ENCODE measurements around the gene POLDIP3. TPM values are rescaled to one million over a fixed set of nuclear protein-coding genes. Genes with fewer than 3 reads are reported as not detected.
"Not testable (repeated sequence)": the region's sequence is repeated elsewhere in the genome, so short reads cannot be mapped to it uniquely, and the experiment has no call there.

The POLDIP3 gene
- total and polyA plus RNA-seq, 7 donors: 25.8 to 45.9 (median 34.3) TPM

- H3K27me3 ChIP-seq: no peaks in the 10 kb centered on the region
- DNase-seq: no peak
- WGBS, 2 donors: 79 to 81% methylated on average over 20 of the region's 20 CpGs
- no peaks in the 10 kb centered on the region for H3K9me3 ChIP-seq
- peaks cover 0 to 19% (median 8%) of the 10 kb centered on the region in 4 donors for H3K36me3 ChIP-seq
- no peak overlapping the region for H3K4me3 ChIP-seq
- intact Hi-C loops (cut with DNase I): loop anchor here (5.0 kb wide), 1 partner anchor 100 kb away; no protein-coding TSS in a partner anchor
- peaks cover 2 to 67% (median 57%) of the 10 kb centered on the region in 4 donors for H3K4me1 ChIP-seq
- H3K27ac ChIP-seq: peak overlapping the region; percentile 87 to 98 (median 93)
- TF ChIP-seq POLR2A (IDR thresholded peaks at IDR 0.05) (no peak), POLR2AphosphoS5 (IDR thresholded peaks at IDR 0.05) (peak in 1 of 4 donors; percentile 21), CTCF (IDR thresholded peaks at IDR 0.05) (no peak)
Measured at GRCh38 chr22:42617155-42617983, 2.7 kb upstream of the POLDIP3 start.

GRCh38 chr22:42615860-42616175 is 1.1 kb upstream of the POLDIP3 start:
- not testable (repeated sequence) for H3K27me3 ChIP-seq, DNase-seq, H3K9me3 ChIP-seq
- Histone ChIP-seq H3K4me3 (peak overlapping the region in 3 of 4 donors; percentile 28 to 87 (median 79)), H3K27ac (peak overlapping the region; percentile 87 to 98 (median 93)), H3K4me1 (peaks cover 2 to 67% (median 58%) of the 10 kb centered on the region in 4 donors), H3K36me3 (peaks cover 0 to 16% (median 8%) of the 10 kb centered on the region in 4 donors)
- intact Hi-C loops (cut with DNase I): loop anchor here (5.0 kb wide), 1 partner anchor 101 kb away; no protein-coding TSS in a partner anchor
- WGBS, 2 donors: 9 to 15% methylated on average over 13 of the region's 13 CpGs

- H3K9me3 ChIP-seq: no peaks in the 10 kb centered on the region
- peaks cover 2 to 67% (median 58%) of the 10 kb centered on the region in 4 donors for H3K4me1 ChIP-seq
- peak; percentile 97 for DNase-seq
- peak overlapping the region; percentile 87 to 98 (median 93) for H3K27ac ChIP-seq
- H3K36me3 ChIP-seq: peaks cover 0 to 16% (median 7%) of the 10 kb centered on the region in 4 donors
- no peaks in the 10 kb centered on the region for H3K27me3 ChIP-seq
- WGBS, 2 donors: 0% methylated on average over 35 of the region's 35 CpGs
- intact Hi-C loops (cut with DNase I): loop anchor here (5.0 kb wide), 1 partner anchor 102 kb away; no protein-coding TSS in a partner anchor
- TF ChIP-seq EP300 (IDR thresholded peaks at IDR 0.05) (no peak), CTCF (IDR thresholded peaks at IDR 0.05) (no peak), POLR2AphosphoS5 (IDR thresholded peaks at IDR 0.05) (peak; percentile 90 to 100 (median 100)), POLR2A (IDR thresholded peaks at IDR 0.05) (peak; percentile 97 to 98)
- H3K4me3 ChIP-seq: peak overlapping the region; percentile 28 to 87 (median 72)
Measured at GRCh38 chr22:42615092-42615859, 593 bp upstream of the POLDIP3 start.

- Histone ChIP-seq H3K4me1 (peaks cover 2 to 74% (median 66%) of the 10 kb centered on the region in 4 donors), H3K27me3 (no peaks in the 10 kb centered on the region), H3K36me3 (peaks cover 0 to 2% (median under 1%) of the 10 kb centered on the region in 4 donors), H3K27ac (peak overlapping the region; percentile 87 to 98 (median 93)), H3K4me3 (peak overlapping the region; percentile 64 to 87 (median 77)), H3K9me3 (no peaks in the 10 kb centered on the region)
- DNase-seq: no peak
- intact Hi-C loops (cut with DNase I): no loop called here
- WGBS, 2 donors: 1% methylated on average over 10 of the region's 10 CpGs
- no peak for TF ChIP-seq EP300 (IDR thresholded peaks at IDR 0.05)
- TF ChIP-seq POLR2A (IDR thresholded peaks at IDR 0.05): no peak
- TF ChIP-seq POLR2AphosphoS5 (IDR thresholded peaks at IDR 0.05): no peak
- no peak for TF ChIP-seq CTCF (IDR thresholded peaks at IDR 0.05)
Measured at GRCh38 chr22:42613872-42614301, 796 bp downstream of the POLDIP3 start.

- H3K9me3 ChIP-seq: no peaks in the 10 kb centered on the region
- no peak for DNase-seq
- H3K4me3 ChIP-seq: peak overlapping the region in 1 of 4 donors; percentile 87
- no peaks in the 10 kb centered on the region for H3K27me3 ChIP-seq
- H3K36me3 ChIP-seq: no peaks in the 10 kb centered on the region
- WGBS, 2 donors: 80 to 87% methylated on average over 11 of the region's 11 CpGs
- peak overlapping the region; percentile 87 to 98 (median 93) for H3K27ac ChIP-seq
- TF ChIP-seq POLR2AphosphoS5 (IDR thresholded peaks at IDR 0.05): no peak
- no peak for TF ChIP-seq CTCF (IDR thresholded peaks at IDR 0.05)
- TF ChIP-seq POLR2A (IDR thresholded peaks at IDR 0.05): no peak
- no peak for TF ChIP-seq EP300 (IDR thresholded peaks at IDR 0.05)
- intact Hi-C loops (cut with DNase I): no loop called here
- H3K4me1 ChIP-seq: peaks cover 2 to 83% (median 74%) of the 10 kb centered on the region in 4 donors
Measured at GRCh38 chr22:42612336-42612735, 2.3 kb downstream of the POLDIP3 start.

All from sigmoid colon (tissue), 7 donors.